GM23338 (cell line): ENCODE data around the gene SURF1. TPM values are rescaled to one million over a fixed set of nuclear protein-coding genes. Genes with fewer than 3 reads are reported as not detected.

Experiments
- ATAC-seq: fragments of 200-7000 bp; cut with Tn5 transposase; 3 replicates; pipeline ENCODE4 v1.9.1; 2020
- DNase-seq: peaks from one replicate; pipeline ENCODE4 v3.0.0-alpha.2; 2015; ENCODE audit warnings: low spot score
- H2AFZ ChIP-seq: fragments of 200-600 bp; sonication (generic); 2 replicates; pipeline ENCODE4 v1.8.0; 2016; ENCODE audit warnings: antibody characterized with exemption, mild to moderate bottlenecking, moderate library complexity
- H3F3A ChIP-seq: fragments of 200-600 bp; sonication (generic); replicated peaks from 2 replicates; pipeline ENCODE4 v1.8.0; 2017; ENCODE audit warnings: antibody characterized with exemption, mixed run types, low read depth
- H3K27ac ChIP-seq: fragments of 200-600 bp; sonication (generic); 2 replicates; pipeline ENCODE4 v1.6.1; 2016; ENCODE audit warnings: low read depth
- H3K27me3 ChIP-seq: fragments of 200-600 bp; sonication (generic); 2 replicates; pipeline ENCODE4 v1.8.0; 2016; ENCODE audit warnings: mild to moderate bottlenecking, mixed run types, moderate library complexity; ENCODE audit not compliant: insufficient read depth
- H3K36me3 ChIP-seq: fragments of 200-600 bp; sonication (generic); 2 replicates; pipeline ENCODE4 v1.8.0; 2016; ENCODE audit warnings: mild to moderate bottlenecking; ENCODE audit not compliant: insufficient read depth
- H3K4me1 ChIP-seq: fragments of 200-600 bp; sonication (generic); 2 replicates; pipeline ENCODE4 v1.8.0; 2016; ENCODE audit warnings: mild to moderate bottlenecking, moderate library complexity; ENCODE audit not compliant: insufficient read depth
- H3K4me2 ChIP-seq: fragments of 200-600 bp; sonication (generic); 2 replicates; pipeline ENCODE4 v1.7.1; 2017; ENCODE audit warnings: mixed run types
- H3K4me3 ChIP-seq: fragments of 200-600 bp; sonication (generic); 2 replicates; pipeline ENCODE4 v1.6.1; 2016; ENCODE audit warnings: mixed run types
- H3K79me2 ChIP-seq: fragments of 200-600 bp; sonication (generic); replicated peaks from 2 replicates; pipeline ENCODE4 v1.8.0; 2017; ENCODE audit warnings: mild to moderate bottlenecking; ENCODE audit not compliant: insufficient read depth
- H3K9me2 ChIP-seq: fragments of 200-600 bp; sonication (generic); 2 replicates; pipeline ENCODE4 v1.8.0; 2017; ENCODE audit not compliant: insufficient read depth
- H4K20me1 ChIP-seq: fragments of 200-600 bp; sonication (generic); replicated peaks from 2 replicates; pipeline ENCODE4 v1.8.0; 2017; ENCODE audit warnings: mild to moderate bottlenecking; ENCODE audit not compliant: insufficient read depth
- H3K27ac Mint-ChIP-seq: 2 replicates; pipeline ENCODE4 v1.8.0; 2020; ENCODE audit warnings: inconsistent platforms, mild to moderate bottlenecking, moderate library complexity, mixed read lengths
- H3K27me3 Mint-ChIP-seq: 3 replicates; pipeline ENCODE4 v1.8.0; 2022; ENCODE audit warnings: low read depth, mild to moderate bottlenecking, moderate library complexity, mixed read lengths, inconsistent platforms; ENCODE audit not compliant: insufficient read depth, poor library complexity
- H3K36me3 Mint-ChIP-seq: 3 replicates; pipeline ENCODE4 v1.8.0; 2021; ENCODE audit warnings: low read depth, mild to moderate bottlenecking, inconsistent platforms, moderate library complexity, mixed read lengths
- H3K4me1 Mint-ChIP-seq: 3 replicates; pipeline ENCODE4 v1.8.0; 2020; ENCODE audit warnings: mild to moderate bottlenecking, inconsistent platforms, mixed read lengths
- H3K4me3 Mint-ChIP-seq: 3 replicates; pipeline ENCODE4 v1.8.0; 2021; ENCODE audit warnings: moderate library complexity, mild to moderate bottlenecking, inconsistent platforms, mixed read lengths
- H3K9me3 Mint-ChIP-seq: 3 replicates; pipeline ENCODE4 v1.8.0; 2020; ENCODE audit warnings: moderate library complexity, mild to moderate bottlenecking, inconsistent platforms, mixed read lengths
- CREB1 ChIP-seq: fragments of 250-450 bp; sonication (Bioruptor Pico); IDR thresholded peaks from 2 replicates; pipeline ENCODE4 v1.5.0; 2020; ENCODE audit warnings: low read depth, mild to moderate bottlenecking, moderate library complexity
- EZH2 ChIP-seq: fragments of 200-600 bp; sonication (generic); IDR thresholded peaks from one replicate; pipeline ENCODE4 v1.8.0; 2017; ENCODE audit warnings: antibody characterized with exemption, mild to moderate bottlenecking, low read depth; ENCODE audit not compliant: unreplicated experiment
- EZH2phosphoT487 ChIP-seq: fragments of 200-600 bp; sonication (generic); IDR thresholded peaks from one replicate; pipeline ENCODE4 v1.8.1; 2018; ENCODE audit warnings: antibody characterized with exemption; ENCODE audit not compliant: unreplicated experiment
- JUNB ChIP-seq: IDR thresholded peaks from one replicate; pipeline ENCODE4 v1.6.1; 2016; ENCODE audit warnings: antibody characterized with exemption; ENCODE audit not compliant: unreplicated experiment
- NANOG ChIP-seq: IDR thresholded peaks from 2 replicates; pipeline ENCODE4 v1.6.1; 2016; ENCODE audit warnings: antibody characterized with exemption, borderline replicate concordance
- POLR2AphosphoS5 ChIP-seq: IDR thresholded peaks from 2 replicates; pipeline ENCODE4 v1.6.1; 2016; ENCODE audit warnings: antibody characterized with exemption, low read depth
- STAT1 ChIP-seq: IDR thresholded peaks from one replicate; pipeline ENCODE4 v1.6.1; 2016; ENCODE audit warnings: antibody characterized with exemption; ENCODE audit not compliant: unreplicated experiment
- ZNF114 ChIP-seq: fragments of 250-450 bp; sonication (Bioruptor Pico); IDR thresholded peaks from 2 replicates; pipeline ENCODE4 v1.5.0; 2020; ENCODE audit warnings: mild to moderate bottlenecking, moderate library complexity
- ZNF331 ChIP-seq: fragments of 250-450 bp; sonication (Bioruptor Pico); IDR thresholded peaks from 2 replicates; pipeline ENCODE4 v1.5.0; 2020; ENCODE audit warnings: low read depth, mild to moderate bottlenecking, moderate library complexity
- polyA plus RNA-seq: library from polyadenylated mRNA; unstranded; fragments of >200 nt; fragmentation: Nextera tagmentation; extraction: Ambion mirVana; gene quantifications from 2 replicates; pipeline ENCODE4 v1.2.1, GENCODE V29; 2016
- total RNA-seq: library from RNA; depleted of rRNA; stranded (reverse); fragments of >200 nt; shearing (Covaris generic); gene quantifications from 2 replicates; pipeline ENCODE4 v1.2.3, GENCODE V29; 2014
- TF ChIP-seq, protein P1 (sequence below): IDR thresholded peaks from 2 replicates; pipeline ENCODE4 v1.6.1; 2016; ENCODE audit warnings: antibody characterized with exemption
- TF ChIP-seq, protein P2 (sequence below), 2 experiments: fragments of 200-600 bp in 1 of 2; sonication (generic) in 1 of 2; conservative IDR thresholded peaks; 2 replicates each; pipeline versions ENCODE4 v1.5.1 to v1.6.1; 2016 to 2017; ENCODE audit warnings: antibody characterized with exemption in 2 of 2, low read depth in 2 of 2, mild to moderate bottlenecking in 2 of 2, moderate library complexity in 1 of 2
- TF ChIP-seq, protein P3 (sequence below): IDR thresholded peaks from one replicate; pipeline ENCODE4 v1.6.1; 2018; ENCODE audit warnings: antibody characterized with exemption; ENCODE audit not compliant: unreplicated experiment
- TF ChIP-seq, protein P4 (sequence below): fragments of 250-450 bp; sonication (Bioruptor Pico); IDR thresholded peaks from 2 replicates; pipeline ENCODE4 v1.5.0; 2020; ENCODE audit warnings: mild to moderate bottlenecking, moderate library complexity

SURF1 gene
- total and polyA plus RNA-seq, 2 experiments from 2014 or later = 39.1 to 52.6 TPM

DNA sequence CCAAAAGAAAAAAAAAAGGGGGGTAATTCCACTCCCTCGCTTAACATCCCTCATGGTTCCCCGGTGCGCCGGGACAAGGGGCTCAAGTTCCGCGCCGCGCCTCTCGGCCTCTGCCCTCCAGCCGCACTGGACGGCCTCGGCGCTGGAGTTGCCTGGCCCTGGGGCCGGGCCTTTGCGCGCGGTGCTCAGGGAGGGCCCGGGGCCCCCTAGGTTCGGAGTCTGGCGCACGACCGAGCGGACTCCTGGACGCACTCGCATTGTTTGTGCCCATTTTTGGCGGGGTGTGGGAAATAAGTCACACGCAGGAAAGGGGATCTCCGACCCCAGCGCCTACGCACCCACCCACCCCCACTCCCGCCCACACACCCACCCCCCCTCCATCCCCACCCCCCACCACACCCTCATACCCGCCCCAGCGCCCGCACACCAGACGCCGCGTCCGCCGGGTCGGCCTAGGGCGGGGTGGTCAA lies 8.7 kb downstream of the SURF1 start:
- peaks cover 50% of the 10 kb centered on the region for H4K20me1 ChIP-seq

More for the DNA sequence above, 8.7 kb downstream of the SURF1 start:
- no peak overlapping the region for H2AFZ ChIP-seq
- Mint-ChIP-seq H3K36me3 (peaks cover 89% of the 10 kb centered on the region), H3K27ac (peak overlapping the region; percentile 100), H3K4me3 (peak overlapping the region; percentile 94), H3K27me3 (peaks cover 25% of the 10 kb centered on the region), H3K9me3 (no peaks in the 10 kb centered on the region; the same call in 1 of the 3 replicates), H3K4me1 (peaks cover 23% of the 10 kb centered on the region)
- no peaks in the 10 kb centered on the region for H3K9me2 ChIP-seq
- H3K79me2 ChIP-seq = peaks cover 43% of the 10 kb centered on the region
- ATAC-seq = peak; percentile 54
- DNase-seq = peak; percentile 62
- no peak overlapping the region for H3K27ac ChIP-seq
- H3K4me1 ChIP-seq = peaks cover 20% of the 10 kb centered on the region
- peaks cover 53% of the 10 kb centered on the region for H3F3A ChIP-seq
- TF ChIP-seq ZNF331 (CRISPR knock-in tag) (no peak), EZH2 (no peak), POLR2AphosphoS5 (no peak), NANOG (no peak), JUNB (no peak), CREB1 (CRISPR knock-in tag) (no peak), EZH2phosphoT487 (no peak), ZNF114 (CRISPR knock-in tag) (no peak), STAT1 (no peak)
- TF ChIP-seq, protein P1, sequence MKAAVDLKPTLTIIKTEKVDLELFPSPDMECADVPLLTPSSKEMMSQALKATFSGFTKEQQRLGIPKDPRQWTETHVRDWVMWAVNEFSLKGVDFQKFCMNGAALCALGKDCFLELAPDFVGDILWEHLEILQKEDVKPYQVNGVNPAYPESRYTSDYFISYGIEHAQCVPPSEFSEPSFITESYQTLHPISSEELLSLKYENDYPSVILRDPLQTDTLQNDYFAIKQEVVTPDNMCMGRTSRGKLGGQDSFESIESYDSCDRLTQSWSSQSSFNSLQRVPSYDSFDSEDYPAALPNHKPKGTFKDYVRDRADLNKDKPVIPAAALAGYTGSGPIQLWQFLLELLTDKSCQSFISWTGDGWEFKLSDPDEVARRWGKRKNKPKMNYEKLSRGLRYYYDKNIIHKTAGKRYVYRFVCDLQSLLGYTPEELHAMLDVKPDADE = no peak
- TF ChIP-seq, protein P2, sequence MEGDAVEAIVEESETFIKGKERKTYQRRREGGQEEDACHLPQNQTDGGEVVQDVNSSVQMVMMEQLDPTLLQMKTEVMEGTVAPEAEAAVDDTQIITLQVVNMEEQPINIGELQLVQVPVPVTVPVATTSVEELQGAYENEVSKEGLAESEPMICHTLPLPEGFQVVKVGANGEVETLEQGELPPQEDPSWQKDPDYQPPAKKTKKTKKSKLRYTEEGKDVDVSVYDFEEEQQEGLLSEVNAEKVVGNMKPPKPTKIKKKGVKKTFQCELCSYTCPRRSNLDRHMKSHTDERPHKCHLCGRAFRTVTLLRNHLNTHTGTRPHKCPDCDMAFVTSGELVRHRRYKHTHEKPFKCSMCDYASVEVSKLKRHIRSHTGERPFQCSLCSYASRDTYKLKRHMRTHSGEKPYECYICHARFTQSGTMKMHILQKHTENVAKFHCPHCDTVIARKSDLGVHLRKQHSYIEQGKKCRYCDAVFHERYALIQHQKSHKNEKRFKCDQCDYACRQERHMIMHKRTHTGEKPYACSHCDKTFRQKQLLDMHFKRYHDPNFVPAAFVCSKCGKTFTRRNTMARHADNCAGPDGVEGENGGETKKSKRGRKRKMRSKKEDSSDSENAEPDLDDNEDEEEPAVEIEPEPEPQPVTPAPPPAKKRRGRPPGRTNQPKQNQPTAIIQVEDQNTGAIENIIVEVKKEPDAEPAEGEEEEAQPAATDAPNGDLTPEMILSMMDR (conservative IDR thresholded peaks at IDR 0.05; ENCODE audit: low read depth in 2 of 2) = no peak
- TF ChIP-seq, protein P3, sequence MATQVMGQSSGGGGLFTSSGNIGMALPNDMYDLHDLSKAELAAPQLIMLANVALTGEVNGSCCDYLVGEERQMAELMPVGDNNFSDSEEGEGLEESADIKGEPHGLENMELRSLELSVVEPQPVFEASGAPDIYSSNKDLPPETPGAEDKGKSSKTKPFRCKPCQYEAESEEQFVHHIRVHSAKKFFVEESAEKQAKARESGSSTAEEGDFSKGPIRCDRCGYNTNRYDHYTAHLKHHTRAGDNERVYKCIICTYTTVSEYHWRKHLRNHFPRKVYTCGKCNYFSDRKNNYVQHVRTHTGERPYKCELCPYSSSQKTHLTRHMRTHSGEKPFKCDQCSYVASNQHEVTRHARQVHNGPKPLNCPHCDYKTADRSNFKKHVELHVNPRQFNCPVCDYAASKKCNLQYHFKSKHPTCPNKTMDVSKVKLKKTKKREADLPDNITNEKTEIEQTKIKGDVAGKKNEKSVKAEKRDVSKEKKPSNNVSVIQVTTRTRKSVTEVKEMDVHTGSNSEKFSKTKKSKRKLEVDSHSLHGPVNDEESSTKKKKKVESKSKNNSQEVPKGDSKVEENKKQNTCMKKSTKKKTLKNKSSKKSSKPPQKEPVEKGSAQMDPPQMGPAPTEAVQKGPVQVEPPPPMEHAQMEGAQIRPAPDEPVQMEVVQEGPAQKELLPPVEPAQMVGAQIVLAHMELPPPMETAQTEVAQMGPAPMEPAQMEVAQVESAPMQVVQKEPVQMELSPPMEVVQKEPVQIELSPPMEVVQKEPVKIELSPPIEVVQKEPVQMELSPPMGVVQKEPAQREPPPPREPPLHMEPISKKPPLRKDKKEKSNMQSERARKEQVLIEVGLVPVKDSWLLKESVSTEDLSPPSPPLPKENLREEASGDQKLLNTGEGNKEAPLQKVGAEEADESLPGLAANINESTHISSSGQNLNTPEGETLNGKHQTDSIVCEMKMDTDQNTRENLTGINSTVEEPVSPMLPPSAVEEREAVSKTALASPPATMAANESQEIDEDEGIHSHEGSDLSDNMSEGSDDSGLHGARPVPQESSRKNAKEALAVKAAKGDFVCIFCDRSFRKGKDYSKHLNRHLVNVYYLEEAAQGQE = no peak
- TF ChIP-seq, protein P4, sequence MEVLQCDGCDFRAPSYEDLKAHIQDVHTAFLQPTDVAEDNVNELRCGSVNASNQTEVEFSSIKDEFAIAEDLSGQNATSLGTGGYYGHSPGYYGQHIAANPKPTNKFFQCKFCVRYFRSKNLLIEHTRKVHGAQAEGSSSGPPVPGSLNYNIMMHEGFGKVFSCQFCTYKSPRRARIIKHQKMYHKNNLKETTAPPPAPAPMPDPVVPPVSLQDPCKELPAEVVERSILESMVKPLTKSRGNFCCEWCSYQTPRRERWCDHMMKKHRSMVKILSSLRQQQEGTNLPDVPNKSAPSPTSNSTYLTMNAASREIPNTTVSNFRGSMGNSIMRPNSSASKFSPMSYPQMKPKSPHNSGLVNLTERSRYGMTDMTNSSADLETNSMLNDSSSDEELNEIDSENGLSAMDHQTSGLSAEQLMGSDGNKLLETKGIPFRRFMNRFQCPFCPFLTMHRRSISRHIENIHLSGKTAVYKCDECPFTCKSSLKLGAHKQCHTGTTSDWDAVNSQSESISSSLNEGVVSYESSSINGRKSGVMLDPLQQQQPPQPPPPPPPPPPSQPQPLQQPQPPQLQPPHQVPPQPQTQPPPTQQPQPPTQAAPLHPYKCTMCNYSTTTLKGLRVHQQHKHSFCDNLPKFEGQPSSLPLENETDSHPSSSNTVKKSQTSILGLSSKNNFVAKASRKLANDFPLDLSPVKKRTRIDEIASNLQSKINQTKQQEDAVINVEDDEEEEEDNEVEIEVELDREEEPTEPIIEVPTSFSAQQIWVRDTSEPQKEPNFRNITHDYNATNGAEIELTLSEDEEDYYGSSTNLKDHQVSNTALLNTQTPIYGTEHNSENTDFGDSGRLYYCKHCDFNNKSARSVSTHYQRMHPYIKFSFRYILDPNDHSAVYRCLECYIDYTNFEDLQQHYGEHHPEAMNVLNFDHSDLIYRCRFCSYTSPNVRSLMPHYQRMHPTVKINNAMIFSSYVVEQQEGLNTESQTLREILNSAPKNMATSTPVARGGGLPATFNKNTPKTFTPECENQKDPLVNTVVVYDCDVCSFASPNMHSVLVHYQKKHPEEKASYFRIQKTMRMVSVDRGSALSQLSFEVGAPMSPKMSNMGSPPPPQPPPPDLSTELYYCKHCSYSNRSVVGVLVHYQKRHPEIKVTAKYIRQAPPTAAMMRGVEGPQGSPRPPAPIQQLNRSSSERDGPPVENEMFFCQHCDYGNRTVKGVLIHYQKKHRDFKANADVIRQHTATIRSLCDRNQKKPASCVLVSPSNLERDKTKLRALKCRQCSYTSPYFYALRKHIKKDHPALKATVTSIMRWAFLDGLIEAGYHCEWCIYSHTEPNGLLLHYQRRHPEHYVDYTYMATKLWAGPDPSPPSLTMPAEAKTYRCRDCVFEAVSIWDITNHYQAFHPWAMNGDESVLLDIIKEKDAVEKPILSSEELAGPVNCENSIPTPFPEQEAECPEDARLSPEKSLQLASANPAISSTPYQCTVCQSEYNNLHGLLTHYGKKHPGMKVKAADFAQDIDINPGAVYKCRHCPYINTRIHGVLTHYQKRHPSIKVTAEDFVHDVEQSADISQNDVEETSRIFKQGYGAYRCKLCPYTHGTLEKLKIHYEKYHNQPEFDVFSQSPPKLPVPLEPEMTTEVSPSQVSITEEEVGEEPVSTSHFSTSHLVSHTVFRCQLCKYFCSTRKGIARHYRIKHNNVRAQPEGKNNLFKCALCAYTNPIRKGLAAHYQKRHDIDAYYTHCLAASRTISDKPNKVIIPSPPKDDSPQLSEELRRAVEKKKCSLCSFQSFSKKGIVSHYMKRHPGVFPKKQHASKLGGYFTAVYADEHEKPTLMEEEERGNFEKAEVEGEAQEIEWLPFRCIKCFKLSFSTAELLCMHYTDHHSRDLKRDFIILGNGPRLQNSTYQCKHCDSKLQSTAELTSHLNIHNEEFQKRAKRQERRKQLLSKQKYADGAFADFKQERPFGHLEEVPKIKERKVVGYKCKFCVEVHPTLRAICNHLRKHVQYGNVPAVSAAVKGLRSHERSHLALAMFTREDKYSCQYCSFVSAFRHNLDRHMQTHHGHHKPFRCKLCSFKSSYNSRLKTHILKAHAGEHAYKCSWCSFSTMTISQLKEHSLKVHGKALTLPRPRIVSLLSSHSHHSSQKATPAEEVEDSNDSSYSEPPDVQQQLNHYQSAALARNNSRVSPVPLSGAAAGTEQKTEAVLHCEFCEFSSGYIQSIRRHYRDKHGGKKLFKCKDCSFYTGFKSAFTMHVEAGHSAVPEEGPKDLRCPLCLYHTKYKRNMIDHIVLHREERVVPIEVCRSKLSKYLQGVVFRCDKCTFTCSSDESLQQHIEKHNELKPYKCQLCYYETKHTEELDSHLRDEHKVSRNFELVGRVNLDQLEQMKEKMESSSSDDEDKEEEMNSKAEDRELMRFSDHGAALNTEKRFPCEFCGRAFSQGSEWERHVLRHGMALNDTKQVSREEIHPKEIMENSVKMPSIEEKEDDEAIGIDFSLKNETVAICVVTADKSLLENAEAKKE (CRISPR knock-in tag) = no peak
- H3K4me3 ChIP-seq = peak overlapping the region; percentile 98
- peaks cover 46% of the 10 kb centered on the region for H3K36me3 ChIP-seq
- no peaks in the 10 kb centered on the region for H3K27me3 ChIP-seq
- H3K4me2 ChIP-seq = peak overlapping the region; percentile 97
